K562 (cell line): Measurements from ENCODE around the gene NCOA4. TPM values are rescaled to one million over a fixed set of nuclear protein-coding genes. Genes with fewer than 3 reads are reported as not detected.
A peak's percentile ranks its signal among the peaks of the same experiment; 100 is the strongest.

Experiments
- polyA plus RNA-seq, 8 experiments: library from polyadenylated mRNA; depleted of rRNA in 4 of 8; stranded (reverse) in 5 of 8; unstranded in 3 of 8; fragments of >200 nt; fragmentation: Nextera tagmentation in 2 of 8; fragmentation: Illumina TruSeq in 1 of 8; extraction: Ambion mirVana in 2 of 8; extraction: Trizol in 1 of 8; gene quantifications; 2 replicates each; pipeline versions ENCODE4 v1.2.1 to v1.2.3, GENCODE V29; 2011 to 2014; ENCODE audit warnings: inconsistent platforms in 1 of 8, missing spikeins in 1 of 8
- total RNA-seq, 7 experiments: library from RNA; depleted of rRNA in 6 of 7; stranded (reverse); fragments of >200 nt in 6 of 7; fragmentation: Illumina TruSeq in 2 of 7; extraction: Trizol in 2 of 7; gene quantifications; 2 replicates each; pipeline versions ENCODE4 v1.2.1 to v1.2.3, GENCODE V29; 2011 to 2021; ENCODE audit warnings: low replicate concordance in 1 of 7
- TF ChIP-seq, protein P1 (sequence below), 2 experiments: fragments of 450-650 bp; formaldehyde crosslinking in 1 of 2; IDR thresholded peaks; 2 replicates each; pipeline versions ENCODE4 v1.4.0 to v1.6.1; 2014 to 2020; ENCODE audit warnings: mild to moderate bottlenecking in 2 of 2, borderline replicate concordance in 1 of 2, low read depth in 1 of 2
- TF ChIP-seq, protein P2 (sequence below): fragments of 250-450 bp; sonication (Bioruptor Pico); IDR thresholded peaks from 2 replicates; pipeline ENCODE4 v1.9.0; 2021; ENCODE audit warnings: mild to moderate bottlenecking, inconsistent platforms

NCOA4 gene
- total and polyA plus RNA-seq, 9 of the 15 experiments (the other 6 are each of a cell fraction or from before 2014, with no cell fraction given): 89.8 to 283 (median 181) TPM

DNA sequence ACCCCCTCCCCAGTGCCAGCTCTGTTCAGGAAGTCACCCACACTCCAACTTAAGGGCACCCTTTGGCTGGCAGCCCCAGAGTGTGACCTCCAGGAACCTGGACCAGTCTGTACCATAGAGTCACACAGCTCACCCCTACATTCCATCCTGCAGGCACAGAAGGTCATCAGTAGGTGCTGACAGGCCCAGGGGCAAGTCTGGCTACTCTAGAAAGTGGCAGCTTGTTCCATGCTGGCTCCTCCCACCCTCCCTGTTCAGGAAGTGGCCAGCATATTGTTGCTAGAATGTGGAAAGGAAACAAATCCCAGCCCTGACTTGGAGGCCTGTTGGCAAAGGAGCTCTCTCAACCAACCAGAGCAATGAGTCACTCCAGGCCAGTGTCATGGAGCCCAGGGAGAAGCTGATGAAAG, 3.2 kb upstream of the NCOA4 start (continued):
- TF ChIP-seq, protein P1, sequence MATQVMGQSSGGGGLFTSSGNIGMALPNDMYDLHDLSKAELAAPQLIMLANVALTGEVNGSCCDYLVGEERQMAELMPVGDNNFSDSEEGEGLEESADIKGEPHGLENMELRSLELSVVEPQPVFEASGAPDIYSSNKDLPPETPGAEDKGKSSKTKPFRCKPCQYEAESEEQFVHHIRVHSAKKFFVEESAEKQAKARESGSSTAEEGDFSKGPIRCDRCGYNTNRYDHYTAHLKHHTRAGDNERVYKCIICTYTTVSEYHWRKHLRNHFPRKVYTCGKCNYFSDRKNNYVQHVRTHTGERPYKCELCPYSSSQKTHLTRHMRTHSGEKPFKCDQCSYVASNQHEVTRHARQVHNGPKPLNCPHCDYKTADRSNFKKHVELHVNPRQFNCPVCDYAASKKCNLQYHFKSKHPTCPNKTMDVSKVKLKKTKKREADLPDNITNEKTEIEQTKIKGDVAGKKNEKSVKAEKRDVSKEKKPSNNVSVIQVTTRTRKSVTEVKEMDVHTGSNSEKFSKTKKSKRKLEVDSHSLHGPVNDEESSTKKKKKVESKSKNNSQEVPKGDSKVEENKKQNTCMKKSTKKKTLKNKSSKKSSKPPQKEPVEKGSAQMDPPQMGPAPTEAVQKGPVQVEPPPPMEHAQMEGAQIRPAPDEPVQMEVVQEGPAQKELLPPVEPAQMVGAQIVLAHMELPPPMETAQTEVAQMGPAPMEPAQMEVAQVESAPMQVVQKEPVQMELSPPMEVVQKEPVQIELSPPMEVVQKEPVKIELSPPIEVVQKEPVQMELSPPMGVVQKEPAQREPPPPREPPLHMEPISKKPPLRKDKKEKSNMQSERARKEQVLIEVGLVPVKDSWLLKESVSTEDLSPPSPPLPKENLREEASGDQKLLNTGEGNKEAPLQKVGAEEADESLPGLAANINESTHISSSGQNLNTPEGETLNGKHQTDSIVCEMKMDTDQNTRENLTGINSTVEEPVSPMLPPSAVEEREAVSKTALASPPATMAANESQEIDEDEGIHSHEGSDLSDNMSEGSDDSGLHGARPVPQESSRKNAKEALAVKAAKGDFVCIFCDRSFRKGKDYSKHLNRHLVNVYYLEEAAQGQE (IDR thresholded peaks at IDR 0.05; ENCODE audit: borderline replicate concordance): no peak
- TF ChIP-seq, protein P1 (CRISPR knock-in tag; IDR thresholded peaks at IDR 0.05; ENCODE audit: low read depth): 0 out of 2 replicates have a peak, but pooled peaks have one; percentile 39
- TF ChIP-seq, protein P2, sequence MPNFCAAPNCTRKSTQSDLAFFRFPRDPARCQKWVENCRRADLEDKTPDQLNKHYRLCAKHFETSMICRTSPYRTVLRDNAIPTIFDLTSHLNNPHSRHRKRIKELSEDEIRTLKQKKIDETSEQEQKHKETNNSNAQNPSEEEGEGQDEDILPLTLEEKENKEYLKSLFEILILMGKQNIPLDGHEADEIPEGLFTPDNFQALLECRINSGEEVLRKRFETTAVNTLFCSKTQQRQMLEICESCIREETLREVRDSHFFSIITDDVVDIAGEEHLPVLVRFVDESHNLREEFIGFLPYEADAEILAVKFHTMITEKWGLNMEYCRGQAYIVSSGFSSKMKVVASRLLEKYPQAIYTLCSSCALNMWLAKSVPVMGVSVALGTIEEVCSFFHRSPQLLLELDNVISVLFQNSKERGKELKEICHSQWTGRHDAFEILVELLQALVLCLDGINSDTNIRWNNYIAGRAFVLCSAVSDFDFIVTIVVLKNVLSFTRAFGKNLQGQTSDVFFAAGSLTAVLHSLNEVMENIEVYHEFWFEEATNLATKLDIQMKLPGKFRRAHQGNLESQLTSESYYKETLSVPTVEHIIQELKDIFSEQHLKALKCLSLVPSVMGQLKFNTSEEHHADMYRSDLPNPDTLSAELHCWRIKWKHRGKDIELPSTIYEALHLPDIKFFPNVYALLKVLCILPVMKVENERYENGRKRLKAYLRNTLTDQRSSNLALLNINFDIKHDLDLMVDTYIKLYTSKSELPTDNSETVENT (CRISPR knock-in tag): 0 out of 2 replicates have a peak, but pooled peaks have one; percentile 41
